Right atrium auricular region (tissue), 2 donors: ENCODE measurements around the gene FAM186B. TPM values are rescaled to one million over a fixed set of nuclear protein-coding genes. Genes with fewer than 3 reads are reported as not detected.

Source experiments
- DNase-seq: peaks from one replicate; pipeline ENCODE4 v3.0.0-alpha.2; 2019; ENCODE audit warnings: low spot score
- H3K27ac ChIP-seq, 2 donors: fragments of 200-600 bp; sonication (generic); 1 replicate in 1 of 2; 2 replicates in 1 of 2; pipeline ENCODE4 v1.5.1; 2016 to 2019
- H3K27me3 ChIP-seq, 2 donors: fragments of 200-600 bp; sonication (generic); one replicate each; pipeline versions ENCODE4 v1.5.1 to v1.6.0; 2017 to 2019
- H3K36me3 ChIP-seq: fragments of 200-600 bp; sonication (generic); one replicate; pipeline ENCODE4 v1.5.1; 2016
- H3K4me1 ChIP-seq, 2 donors: fragments of 200-600 bp; sonication (generic); one replicate each; pipeline versions ENCODE4 v1.5.1 to v1.6.0; 2017 to 2019
- H3K4me3 ChIP-seq, 2 donors: fragments of 200-600 bp; sonication (generic); 1 replicate in 1 of 2; 2 replicates in 1 of 2; pipeline ENCODE4 v1.5.1; 2017 to 2019; ENCODE audit warnings: mild to moderate bottlenecking in 1 of 2, moderate library complexity in 1 of 2
- H3K9me3 ChIP-seq, 2 donors: fragments of 200-600 bp; sonication (generic); one replicate each; pipeline ENCODE4 v1.5.1; 2019
- total RNA-seq, 2 donors: library from RNA; depleted of rRNA; stranded (reverse); fragments of >200 nt; gene quantifications; one replicate each; pipeline ENCODE4 v1.1.0, GENCODE V29; 2016
- TF ChIP-seq, protein P1 (sequence below), 2 donors: fragments of 200-600 bp; sonication (generic); IDR thresholded peaks; one replicate each; pipeline ENCODE4 v1.5.1; 2019; ENCODE audit warnings: antibody characterized with exemption in 2 of 2

The FAM186B gene
- total RNA-seq, 2 donors from 2014 or later, result 0.28 TPM; not detected in 1

DNA sequence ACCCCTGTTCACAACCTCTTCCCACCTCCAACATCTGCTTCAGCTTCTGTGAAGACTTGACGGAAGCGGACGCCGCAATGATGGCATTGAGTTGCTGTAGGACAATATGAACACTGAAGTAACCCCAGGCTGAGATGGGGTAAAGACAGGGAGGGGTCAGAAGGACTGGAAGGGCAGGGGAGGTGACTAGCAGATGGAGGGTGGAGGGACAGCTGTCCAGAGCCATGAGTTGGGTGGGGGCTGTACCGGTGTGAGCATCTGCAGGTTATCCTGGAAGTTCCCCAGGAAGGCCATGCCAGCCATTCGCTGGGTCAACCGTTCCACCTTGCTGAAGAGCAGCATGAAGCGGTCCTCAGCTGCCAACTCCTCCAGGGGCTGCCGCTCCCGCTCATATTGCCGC is 44.0 kb upstream of the FAM186B start:
- Histone ChIP-seq H3K9me3 (no peaks in the 10 kb centered on the region), H3K4me1 (peaks cover 0 to 43% of the 10 kb centered on the region in 2 donors), H3K27ac (no peak overlapping the region), H3K4me3 (no peak overlapping the region), H3K36me3 (peaks cover 69% of the 10 kb centered on the region), H3K27me3 (no peaks in the 10 kb centered on the region)
- no peak for DNase-seq
- TF ChIP-seq, protein P1, sequence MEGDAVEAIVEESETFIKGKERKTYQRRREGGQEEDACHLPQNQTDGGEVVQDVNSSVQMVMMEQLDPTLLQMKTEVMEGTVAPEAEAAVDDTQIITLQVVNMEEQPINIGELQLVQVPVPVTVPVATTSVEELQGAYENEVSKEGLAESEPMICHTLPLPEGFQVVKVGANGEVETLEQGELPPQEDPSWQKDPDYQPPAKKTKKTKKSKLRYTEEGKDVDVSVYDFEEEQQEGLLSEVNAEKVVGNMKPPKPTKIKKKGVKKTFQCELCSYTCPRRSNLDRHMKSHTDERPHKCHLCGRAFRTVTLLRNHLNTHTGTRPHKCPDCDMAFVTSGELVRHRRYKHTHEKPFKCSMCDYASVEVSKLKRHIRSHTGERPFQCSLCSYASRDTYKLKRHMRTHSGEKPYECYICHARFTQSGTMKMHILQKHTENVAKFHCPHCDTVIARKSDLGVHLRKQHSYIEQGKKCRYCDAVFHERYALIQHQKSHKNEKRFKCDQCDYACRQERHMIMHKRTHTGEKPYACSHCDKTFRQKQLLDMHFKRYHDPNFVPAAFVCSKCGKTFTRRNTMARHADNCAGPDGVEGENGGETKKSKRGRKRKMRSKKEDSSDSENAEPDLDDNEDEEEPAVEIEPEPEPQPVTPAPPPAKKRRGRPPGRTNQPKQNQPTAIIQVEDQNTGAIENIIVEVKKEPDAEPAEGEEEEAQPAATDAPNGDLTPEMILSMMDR (IDR thresholded peaks at IDR 0.05), result no peak

DNA sequence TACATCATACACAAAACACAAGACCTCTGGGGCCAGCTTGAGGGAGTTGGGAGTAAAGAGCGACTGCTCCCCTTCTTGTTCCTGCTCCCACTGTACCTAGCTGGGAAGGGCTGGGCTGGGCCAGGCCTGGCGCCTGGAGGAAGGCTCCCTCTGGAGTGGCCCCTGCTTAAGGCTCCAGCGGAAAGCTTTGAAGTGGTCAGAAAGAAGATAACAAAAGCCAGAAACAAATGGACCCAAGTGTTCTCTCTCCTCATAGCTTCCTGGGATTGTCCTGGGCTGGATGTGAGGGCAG is 43.2 kb upstream of the FAM186B start:
- no peak overlapping the region for H3K4me3 ChIP-seq
- H3K36me3 ChIP-seq, result peaks cover 71% of the 10 kb centered on the region
- TF ChIP-seq, protein P1 (IDR thresholded peaks at IDR 0.05), result no peak
- H3K27ac ChIP-seq, result peak overlapping the region; percentile 26 to 60
- H3K9me3 ChIP-seq, result no peaks in the 10 kb centered on the region
- no peak for DNase-seq
- H3K27me3 ChIP-seq, result no peaks in the 10 kb centered on the region
- peaks cover 0 to 47% of the 10 kb centered on the region in 2 donors for H3K4me1 ChIP-seq

DNA sequence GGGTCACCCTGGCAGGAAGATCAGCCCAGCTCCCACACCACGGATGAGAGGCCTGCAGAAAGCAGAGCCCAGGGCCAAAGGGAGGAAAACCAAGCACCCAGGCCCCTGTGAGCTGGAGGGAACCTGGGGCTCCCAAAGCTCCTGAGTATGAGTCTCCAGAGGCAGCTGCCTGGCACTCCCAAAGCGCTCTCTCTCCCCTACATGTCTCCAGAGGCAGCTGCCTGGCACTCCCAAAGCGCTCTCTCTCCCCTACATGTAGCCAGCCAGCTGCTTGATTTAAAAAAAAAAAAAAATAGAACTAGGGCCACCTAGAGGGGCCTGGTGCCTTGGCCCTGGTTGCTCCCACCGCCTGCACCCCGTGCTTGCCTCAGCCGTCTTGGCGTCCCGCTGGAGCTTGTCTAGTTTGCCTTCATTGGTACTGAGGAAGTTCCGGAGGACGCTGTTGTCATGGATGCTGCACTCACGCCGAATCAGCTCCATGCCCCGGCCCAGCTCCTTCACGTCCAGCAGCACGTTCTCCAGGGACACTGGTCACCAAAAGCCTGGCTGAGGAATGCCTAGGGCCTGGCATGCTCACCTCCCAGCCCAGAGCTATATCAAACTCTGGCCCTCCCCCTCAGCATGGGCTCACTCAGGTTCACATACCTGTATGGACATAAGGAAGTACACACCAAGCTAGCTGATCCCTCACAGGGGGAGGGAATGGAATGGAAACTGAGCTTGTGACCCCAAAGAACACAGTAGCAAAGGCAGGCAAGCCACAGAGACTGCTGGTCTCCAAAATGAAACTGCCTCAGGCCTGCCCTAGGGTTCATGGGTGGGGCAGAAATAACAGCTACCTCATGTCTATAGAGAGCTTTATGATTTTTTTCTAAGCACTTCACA is 42.6 kb upstream of the FAM186B start:
- H3K4me1 ChIP-seq, result peaks cover 0 to 47% of the 10 kb centered on the region in 2 donors
- H3K36me3 ChIP-seq, result peaks cover 71% of the 10 kb centered on the region
- H3K27me3 ChIP-seq, result no peaks in the 10 kb centered on the region
- H3K4me3 ChIP-seq, result no peak overlapping the region
- no peak for DNase-seq
- TF ChIP-seq, protein P1 (IDR thresholded peaks at IDR 0.05), result no peak
- H3K27ac ChIP-seq, result peak overlapping the region; percentile 26 to 60
- no peaks in the 10 kb centered on the region for H3K9me3 ChIP-seq

DNA sequence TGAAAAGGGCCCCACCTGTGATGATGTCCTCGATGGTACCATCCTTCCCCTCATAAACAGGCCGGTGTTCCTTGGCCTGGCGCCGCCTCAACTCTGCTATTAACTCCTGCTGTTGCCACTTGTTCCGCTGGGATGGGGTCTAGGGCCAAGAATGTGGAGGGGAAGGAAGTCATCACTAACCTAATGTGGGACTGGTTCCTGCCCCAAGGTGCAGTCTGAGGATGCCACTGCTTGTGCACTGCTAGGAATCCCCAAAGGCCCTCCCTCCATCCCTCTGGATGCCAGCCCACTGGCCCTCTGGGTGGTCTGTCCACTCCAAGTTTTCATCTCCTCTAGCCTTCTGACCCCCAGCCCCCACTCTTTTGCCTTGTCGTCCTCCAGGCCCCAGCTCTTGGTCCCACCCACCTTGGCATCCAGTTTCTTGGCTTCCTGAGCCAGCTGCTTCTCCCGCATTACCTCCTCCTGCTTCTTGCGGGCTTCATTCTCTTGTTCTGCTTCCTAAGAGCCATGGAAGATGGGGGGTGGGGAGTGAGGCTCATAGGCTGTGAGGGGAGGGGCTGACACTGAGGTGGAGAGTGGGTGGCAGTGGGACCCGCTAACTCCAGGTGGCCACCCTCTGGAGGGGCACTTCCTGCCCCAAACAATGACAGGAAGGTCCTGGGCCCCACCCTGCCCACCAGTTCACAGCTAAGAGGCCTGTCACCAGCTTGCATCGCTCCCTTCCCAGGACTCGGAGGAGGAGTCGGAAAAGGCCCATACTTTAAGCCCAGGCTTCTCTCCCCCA is 41.6 kb upstream of the FAM186B start:
- no peak for DNase-seq
- no peak overlapping the region for H3K4me3 ChIP-seq
- TF ChIP-seq, protein P1 (IDR thresholded peaks at IDR 0.05), result no peak
- no peaks in the 10 kb centered on the region for H3K9me3 ChIP-seq
- H3K27me3 ChIP-seq, result no peaks in the 10 kb centered on the region
- H3K4me1 ChIP-seq, result peaks cover 0 to 47% of the 10 kb centered on the region in 2 donors
- H3K27ac ChIP-seq, result peak overlapping the region; percentile 26 to 60
- H3K36me3 ChIP-seq, result peaks cover 67% of the 10 kb centered on the region

DNA sequence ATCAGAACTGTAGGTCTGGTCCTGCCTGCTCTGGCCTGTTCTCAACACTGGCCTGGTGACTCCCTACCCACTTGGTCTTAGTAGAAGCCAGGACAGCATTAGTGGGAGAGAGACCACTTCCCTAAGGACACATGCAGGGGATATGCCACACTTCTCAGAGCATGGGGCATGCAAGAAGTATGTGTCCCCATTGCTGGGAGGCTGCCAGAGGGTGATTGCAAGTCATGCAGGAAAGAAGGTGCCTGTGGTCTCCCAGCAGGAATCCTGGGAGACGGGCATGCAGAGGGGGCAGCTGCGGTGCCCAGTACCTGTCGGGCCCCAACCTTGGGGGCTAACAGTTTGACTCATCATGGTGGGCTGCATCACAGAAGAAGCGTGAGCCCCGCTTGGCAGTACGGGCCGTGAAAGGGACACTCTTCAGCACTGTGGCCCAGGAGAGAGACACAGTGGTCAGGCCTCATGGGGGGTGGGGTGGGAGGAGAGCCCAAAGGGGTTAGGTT is 40.9 kb upstream of the FAM186B start:
- Histone ChIP-seq H3K36me3 (peaks cover 60% of the 10 kb centered on the region), H3K4me3 (no peak overlapping the region), H3K27ac (no peak overlapping the region), H3K27me3 (no peaks in the 10 kb centered on the region), H3K4me1 (peaks cover 0 to 47% of the 10 kb centered on the region in 2 donors), H3K9me3 (no peaks in the 10 kb centered on the region)
- TF ChIP-seq, protein P1 (IDR thresholded peaks at IDR 0.05), result no peak
- no peak for DNase-seq
